IMR-90 (cell line): ENCODE results near the gene ACKR2. TPM values are rescaled to one million over a fixed set of nuclear protein-coding genes. Genes with fewer than 3 reads are reported as not detected.

Experiments
- ATAC-seq: fragments of 200-7000 bp; cut with Tn5 transposase; 2 replicates; pipeline ENCODE4 v1.9.1; 2020; ENCODE audit warnings: low read depth, mild to moderate bottlenecking, moderate library complexity
- BruUV-seq: library from RNA; stranded (reverse); fragments of 400-500 nt; replicated peaks from 2 replicates; lab custom pipeline; 2021; lab: Mats Ljungman, UMichigan
- CTCF ChIA-PET: fragments of 300-600 bp; formaldehyde crosslinking; extraction: SDS; loops from one replicate; lab custom pipeline; 2021; ENCODE audit warnings: antibody characterized with exemption; lab: Yijun Ruan, JAX
- POLR2A ChIA-PET: fragments of 300-600 bp; sonication (Branson Sonifier 250); formaldehyde crosslinking; loops from one replicate; lab custom pipeline; 2022; ENCODE audit warnings: antibody characterized with exemption; ENCODE audit not compliant: unreplicated experiment; lab: Charles Lee
- DNase-seq: peaks from one replicate; pipeline ENCODE4 v3.0.0; 2013
- H2AFZ ChIP-seq: replicated peaks from 2 replicates; pipeline ENCODE3; 2013; ENCODE audit warnings: low read length, mild to moderate bottlenecking; ENCODE audit not compliant: poor library complexity
- H2AK5ac ChIP-seq: 2 replicates; pipeline ENCODE4 v1.6.1; 2013; ENCODE audit warnings: low read depth, low read length, inconsistent platforms
- H2AK9ac ChIP-seq: replicated peaks from 2 replicates; pipeline ENCODE3; 2013; ENCODE audit warnings: mild to moderate bottlenecking, low read depth, low read length, moderate library complexity; ENCODE audit not compliant: poor library complexity
- H2BK120ac ChIP-seq: 2 replicates; pipeline ENCODE4 v1.6.1; 2013; ENCODE audit warnings: low read depth, low read length, inconsistent platforms
- H2BK15ac ChIP-seq: 3 replicates; pipeline ENCODE4 v1.6.1; 2013; ENCODE audit warnings: low read depth, low read length, inconsistent platforms
- H2BK20ac ChIP-seq: 2 replicates; pipeline ENCODE4 v1.6.1; 2013; ENCODE audit warnings: low read depth, mild to moderate bottlenecking, inconsistent platforms, low read length, moderate library complexity
- H2BK5ac ChIP-seq: 2 replicates; pipeline ENCODE4 v1.6.1; 2013; ENCODE audit warnings: mild to moderate bottlenecking, low read depth, low read length, inconsistent platforms; ENCODE audit not compliant: poor library complexity, severe bottlenecking
- H3K14ac ChIP-seq: replicated peaks from 2 replicates; pipeline ENCODE4 v1.6.1; 2013; ENCODE audit warnings: low read depth, low read length, inconsistent platforms
- H3K18ac ChIP-seq: 2 replicates; pipeline ENCODE4 v1.6.1; 2013; ENCODE audit warnings: low read depth, low read length, control low read depth
- H3K23ac ChIP-seq: 2 replicates; pipeline ENCODE4 v1.6.1; 2013; ENCODE audit warnings: low read depth, low read length, inconsistent platforms
- H3K27ac ChIP-seq: 2 replicates; pipeline ENCODE4 v1.5.1; 2013; ENCODE audit warnings: mild to moderate bottlenecking, control low read depth, low read length; ENCODE audit not compliant: insufficient read depth
- H3K27me3 ChIP-seq: 2 replicates; pipeline ENCODE4 v1.6.1; 2013; ENCODE audit warnings: low read length; ENCODE audit not compliant: control insufficient read depth, insufficient read depth
- H3K36me3 ChIP-seq: 2 replicates; pipeline ENCODE4 v1.6.1; 2013; ENCODE audit warnings: low read length, mixed read lengths; ENCODE audit not compliant: control insufficient read depth, insufficient read depth
- H3K4ac ChIP-seq: 2 replicates; pipeline ENCODE4 v1.6.1; 2013; ENCODE audit warnings: low read depth, low read length, inconsistent platforms
- H3K4me1 ChIP-seq: 2 replicates; pipeline ENCODE4 v1.6.1; 2013; ENCODE audit warnings: low read length, mixed read lengths; ENCODE audit not compliant: control insufficient read depth, insufficient read depth
- H3K4me2 ChIP-seq: 2 replicates; pipeline ENCODE4 v1.6.1; 2013; ENCODE audit warnings: low read depth, mild to moderate bottlenecking, control low read depth, low read length, moderate library complexity
- H3K4me3 ChIP-seq: 2 replicates; pipeline ENCODE4 v1.5.1; 2013; ENCODE audit warnings: low read depth, mild to moderate bottlenecking, control low read depth, low read length, moderate library complexity; ENCODE audit not compliant: insufficient read depth
- H3K56ac ChIP-seq: 2 replicates; pipeline ENCODE4 v1.6.1; 2013; ENCODE audit warnings: low read length, inconsistent platforms; ENCODE audit not compliant: insufficient read depth; ENCODE audit errors: extremely low read depth
- H3K79me1 ChIP-seq, 2 experiments: 2 replicates each; pipeline ENCODE4 v1.6.1; 2013; ENCODE audit warnings: low read length in 2 of 2, inconsistent platforms in 1 of 2, low read depth in 1 of 2
- H3K9ac ChIP-seq: 2 replicates; pipeline ENCODE4 v1.6.1; 2013; ENCODE audit warnings: low read depth, low read length, control low read depth
- H3K9me1 ChIP-seq: 2 replicates; pipeline ENCODE4 v1.6.1; 2013; ENCODE audit warnings: low read length, inconsistent platforms; ENCODE audit not compliant: insufficient read depth
- H3K9me3 ChIP-seq: 2 replicates; pipeline ENCODE4 v1.6.1; 2013; ENCODE audit warnings: low read length; ENCODE audit not compliant: control insufficient read depth, insufficient read depth
- H4K20me1 ChIP-seq: 2 replicates; pipeline ENCODE4 v1.6.1; 2013; ENCODE audit warnings: low read length, inconsistent platforms; ENCODE audit not compliant: insufficient read depth
- H4K5ac ChIP-seq: 2 replicates; pipeline ENCODE4 v1.6.1; 2013; ENCODE audit warnings: mild to moderate bottlenecking, low read depth, low read length, control low read depth
- H4K8ac ChIP-seq, 2 experiments: 2 replicates each; pipeline ENCODE4 v1.6.1; 2013; ENCODE audit warnings: low read depth in 2 of 2, low read length in 2 of 2, control low read depth in 1 of 2, inconsistent platforms in 1 of 2
- H4K91ac ChIP-seq: 2 replicates; pipeline ENCODE4 v1.6.1; 2013; ENCODE audit warnings: low read depth, low read length, inconsistent platforms; ENCODE audit not compliant: insufficient read depth
- BHLHE40 ChIP-seq: fragments of 150-350 bp; IDR thresholded peaks from 2 replicates; pipeline ENCODE4 v1.6.1; 2016; ENCODE audit warnings: mild to moderate bottlenecking, low read depth, low read length
- CHD1 ChIP-seq: IDR thresholded peaks from 2 replicates; pipeline ENCODE4 v1.6.1; 2012; ENCODE audit warnings: low read depth, low read length, improper control_type of control experiment
- FOS ChIP-seq: fragments of 150-350 bp; IDR thresholded peaks from 2 replicates; pipeline ENCODE4 v1.6.1; 2016; ENCODE audit warnings: low read depth, low read length
- MXI1 ChIP-seq: IDR thresholded peaks from 2 replicates; pipeline ENCODE4 v1.6.1; 2012; ENCODE audit warnings: low read depth, mild to moderate bottlenecking, low read length, moderate library complexity, borderline replicate concordance
- NFE2L2 ChIP-seq: fragments of 150-350 bp; IDR thresholded peaks from 2 replicates; pipeline ENCODE4 v1.6.1; 2016; ENCODE audit warnings: low read depth, mild to moderate bottlenecking, low read length
- POLR2A ChIP-seq: IDR thresholded peaks from 2 replicates; pipeline ENCODE4 v1.6.1; 2012; ENCODE audit warnings: mild to moderate bottlenecking, low read depth, low read length
- WGBS, 2 experiments: methylation state at CpG; one replicate each; pipeline versions ENCODE4 v1.1.5 to v1.1.7; 2013; ENCODE audit warnings: missing lambda C conversion rate in 2 of 2; ENCODE audit not compliant: insufficient read length in 1 of 2; ENCODE audit errors: extremely low coverage in 2 of 2; 5-methylcytosine and 5-hydroxymethylcytosine counted together
- dilution Hi-C: fragments of 300-500 bp; cut with HindIII; formaldehyde crosslinking; loops from one replicate; pipeline ENCODE4 v1.14.3; 2018; ENCODE audit warnings: low sequenced_read_pairs; ENCODE audit not compliant: unreplicated experiment
- in situ Hi-C: fragments of 300-500 bp; cut with MboI; formaldehyde crosslinking; loops from 3 replicates; pipeline ENCODE4 v1.14.3; 2019; ENCODE audit warnings: low sequenced_read_pairs, inconsistent platforms, mixed read lengths
- intact Hi-C: fragments of 100-400 bp; cut with micrococcal nuclease; formaldehyde crosslinking; loops from 2 replicates; pipeline ENCODE4 v1.10.0; 2022
- polyA plus RNA-seq, 3 experiments: library from polyadenylated mRNA; depleted of rRNA; stranded (reverse); fragments of >200 nt; gene quantifications; 2 replicates each; pipeline ENCODE4 v1.2.3, GENCODE V29; 2012; ENCODE audit warnings: low replicate concordance in 1 of 3
- total RNA-seq: library from RNA; depleted of rRNA; stranded (reverse); fragments of >200 nt; gene quantifications from 2 replicates; pipeline ENCODE4 v1.2.3, GENCODE V29; 2012
- TF ChIP-seq, protein P1 (sequence below): fragments of 150-350 bp; IDR thresholded peaks from 2 replicates; pipeline ENCODE4 v1.6.1; 2017; ENCODE audit warnings: mild to moderate bottlenecking, antibody characterized with exemption, low read length, low read depth
- TF ChIP-seq, protein P2 (sequence below): fragments of 150-350 bp; IDR thresholded peaks from 2 replicates; pipeline ENCODE4 v1.6.1; 2016; ENCODE audit warnings: low read depth, mild to moderate bottlenecking, low read length, moderate library complexity, borderline replicate concordance

The ACKR2 gene
- total and polyA plus RNA-seq, 2 of the 4 experiments (the other 2 are of a cell fraction): 0.10 TPM; not detected in 1

DNA sequence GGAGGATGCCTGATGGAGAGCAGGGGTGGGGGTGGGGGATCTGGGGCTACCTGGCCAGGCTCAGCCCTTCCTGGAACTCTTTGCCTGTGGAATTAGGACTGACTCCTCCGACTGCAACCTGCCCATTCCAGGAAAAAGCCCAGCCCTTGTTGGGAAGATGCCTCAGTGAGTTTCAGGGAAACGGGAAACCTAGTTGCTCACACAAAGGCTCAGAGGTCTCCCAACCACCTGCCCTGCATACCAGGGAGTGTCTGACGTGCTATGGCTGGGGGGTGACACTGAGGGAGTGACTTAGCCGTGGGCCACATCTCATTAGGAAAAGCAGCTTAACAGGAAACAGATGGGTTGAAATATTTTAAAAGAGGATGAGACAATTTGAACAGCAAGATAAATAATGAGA is 38.5 kb downstream of the ACKR2 start:
- Histone ChIP-seq H2AK9ac (no peak overlapping the region), H4K20me1 (no peaks in the 10 kb centered on the region), H3K4ac (no peak overlapping the region), H3K56ac (no peak overlapping the region), H3K27ac (no peak overlapping the region), H4K5ac (no peak overlapping the region), H2BK15ac (no peak overlapping the region), H3K9me3 (no peaks in the 10 kb centered on the region), H2BK5ac (no peak overlapping the region), H3K4me2 (no peak overlapping the region), H3K9me1 (no peaks in the 10 kb centered on the region), H2AFZ (no peak overlapping the region), H4K91ac (no peak overlapping the region), H2BK120ac (no peak overlapping the region), H2AK5ac (no peak overlapping the region), H3K4me1 (no peaks in the 10 kb centered on the region), H3K27me3 (peaks cover 46% of the 10 kb centered on the region), H3K18ac (no peak overlapping the region), H2BK20ac (no peak overlapping the region), H3K36me3 (no peaks in the 10 kb centered on the region), H3K23ac (no peak overlapping the region), H3K4me3 (no peak overlapping the region), H3K79me1 (no peaks in the 10 kb centered on the region), H4K8ac (no peak overlapping the region), H3K14ac (no peak overlapping the region), H3K9ac (no peak overlapping the region)
- dilution Hi-C loops: no loop called here
- TF ChIP-seq CHD1 (no peak), FOS (no peak), MXI1 (no peak), NFE2L2 (no peak), BHLHE40 (no peak), POLR2A (no peak)
- TF ChIP-seq, protein P1, sequence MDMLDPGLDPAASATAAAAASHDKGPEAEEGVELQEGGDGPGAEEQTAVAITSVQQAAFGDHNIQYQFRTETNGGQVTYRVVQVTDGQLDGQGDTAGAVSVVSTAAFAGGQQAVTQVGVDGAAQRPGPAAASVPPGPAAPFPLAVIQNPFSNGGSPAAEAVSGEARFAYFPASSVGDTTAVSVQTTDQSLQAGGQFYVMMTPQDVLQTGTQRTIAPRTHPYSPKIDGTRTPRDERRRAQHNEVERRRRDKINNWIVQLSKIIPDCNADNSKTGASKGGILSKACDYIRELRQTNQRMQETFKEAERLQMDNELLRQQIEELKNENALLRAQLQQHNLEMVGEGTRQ: no peak
- TF ChIP-seq, protein P2, sequence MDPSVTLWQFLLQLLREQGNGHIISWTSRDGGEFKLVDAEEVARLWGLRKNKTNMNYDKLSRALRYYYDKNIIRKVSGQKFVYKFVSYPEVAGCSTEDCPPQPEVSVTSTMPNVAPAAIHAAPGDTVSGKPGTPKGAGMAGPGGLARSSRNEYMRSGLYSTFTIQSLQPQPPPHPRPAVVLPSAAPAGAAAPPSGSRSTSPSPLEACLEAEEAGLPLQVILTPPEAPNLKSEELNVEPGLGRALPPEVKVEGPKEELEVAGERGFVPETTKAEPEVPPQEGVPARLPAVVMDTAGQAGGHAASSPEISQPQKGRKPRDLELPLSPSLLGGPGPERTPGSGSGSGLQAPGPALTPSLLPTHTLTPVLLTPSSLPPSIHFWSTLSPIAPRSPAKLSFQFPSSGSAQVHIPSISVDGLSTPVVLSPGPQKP: no peak
- POLR2A ChIA-PET: no interaction called here
- DNase-seq: no peak
- no TSS peak for BruUV-seq
- WGBS, 2 experiments: no CpG with 5 or more reads among the region's 4 CpGs
- ATAC-seq: no peak
- in situ Hi-C loops: no loop called here
- CTCF ChIA-PET: no interaction called here
- intact Hi-C loops: no loop called here
